HepG2 (cell line): ENCODE results near the gene PIAS3.

Experiments used
- CTCF ChIP-seq: sonication (generic); formaldehyde crosslinking; IDR thresholded peaks from 2 replicates; pipeline ENCODE4 v1.5.0; 2020; ENCODE audit warnings: mild to moderate bottlenecking, missing genetic modification reagents, moderate library complexity
- ELF1 ChIP-seq: sonication (generic); formaldehyde crosslinking; IDR thresholded peaks from 2 replicates; pipeline ENCODE4 v1.4.0; 2020; ENCODE audit warnings: missing genetic modification reagents
- EZH2 ChIP-seq: conservative IDR thresholded peaks from 2 replicates; pipeline ENCODE4 v1.6.1; 2012; ENCODE audit warnings: mild to moderate bottlenecking, low read depth, low read length, moderate library complexity

- TF ChIP-seq CTCF (CRISPR knock-in tag) (no peak), EZH2 (no peak), ELF1 (no peak)
Observed at GRCh38 chr1:145884675-145885074, 25.8 kb upstream of the PIAS3 start.
